KOPT-K1 (cell line): ENCODE results near the gene COL25A1.
"Not testable (repeated sequence)": the region's sequence is repeated elsewhere in the genome, so short reads cannot be mapped to it uniquely, and the experiment has no call there.

Experiments used
- H3K27ac ChIP-seq: fragments of 200-600 bp; sonication (generic); 2 replicates; pipeline ENCODE4 v1.5.1; 2016; ENCODE audit warnings: antibody characterized with exemption, mild to moderate bottlenecking, low read depth, low read length; ENCODE audit not compliant: poor library complexity, severe bottlenecking
- H3K36me3 ChIP-seq: fragments of 200-600 bp; sonication (generic); 2 replicates; pipeline ENCODE4 v1.5.1; 2017; ENCODE audit warnings: antibody characterized with exemption, mild to moderate bottlenecking, low read length, moderate library complexity; ENCODE audit not compliant: insufficient read depth
- H3K9me3 ChIP-seq: fragments of 200-600 bp; sonication (generic); 2 replicates; pipeline ENCODE4 v1.5.1; 2017; ENCODE audit warnings: antibody characterized with exemption, low read length, mild to moderate bottlenecking; ENCODE audit not compliant: insufficient read depth, poor library complexity, severe bottlenecking

The COL25A1 gene

DNA sequence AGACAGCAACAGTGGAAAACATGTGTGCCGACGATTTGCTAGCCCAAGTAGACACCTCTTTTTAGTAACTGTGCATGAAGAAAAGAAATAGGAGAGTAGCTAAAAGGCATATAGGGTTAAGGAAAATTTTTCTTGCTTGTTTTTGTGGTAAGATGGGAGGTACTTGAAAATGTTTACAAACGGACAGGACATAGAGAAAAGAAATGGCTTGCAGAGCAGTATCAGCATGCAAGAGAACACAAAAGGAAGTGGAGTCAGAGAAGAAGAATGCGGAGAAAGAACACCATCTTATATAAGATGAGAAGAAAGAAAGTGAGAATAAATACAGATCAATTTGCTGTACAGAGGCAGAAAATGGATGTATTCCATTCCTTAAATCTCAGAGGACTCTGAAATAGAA lies 275.9 kb downstream of the COL25A1 start:
- Histone ChIP-seq H3K36me3 (no peaks in the 10 kb centered on the region), H3K9me3 (peaks cover 9% of the 10 kb centered on the region), H3K27ac (no peak overlapping the region)

DNA sequence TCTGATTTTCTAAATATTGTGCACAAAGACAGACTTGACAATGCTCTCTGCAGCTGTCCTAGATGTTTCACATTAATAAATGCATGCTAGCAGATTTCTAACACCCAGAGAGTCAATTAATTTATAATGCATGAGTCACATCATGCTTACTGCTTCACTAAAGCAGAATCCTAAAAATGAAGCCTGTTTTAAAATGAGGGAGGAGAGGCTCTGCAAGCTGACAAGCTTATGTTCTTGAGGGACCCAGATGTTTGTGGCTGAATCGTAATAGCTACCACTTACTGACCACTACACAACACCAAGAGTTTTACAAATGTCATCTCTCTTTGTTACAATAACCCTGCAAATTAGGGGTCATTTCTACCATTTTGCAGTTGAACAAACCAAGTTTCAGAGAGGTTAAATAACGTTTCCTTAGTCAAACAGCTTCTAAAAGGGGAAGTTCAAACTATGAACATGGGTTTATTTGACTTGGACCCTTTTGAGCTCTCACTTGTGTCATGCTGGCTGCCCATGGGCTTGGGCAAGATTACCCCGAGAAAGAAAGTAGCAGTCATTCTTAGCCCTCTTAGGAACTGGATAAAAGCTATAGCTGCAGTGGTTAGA lies 276.9 kb downstream of the COL25A1 start:
- no peaks in the 10 kb centered on the region for H3K36me3 ChIP-seq

GRCh38 chr4:109022961-109023360 lies 279.5 kb downstream of the COL25A1 start:
- Histone ChIP-seq H3K27ac (no peak overlapping the region), H3K36me3 (no peaks in the 10 kb centered on the region), H3K9me3 (peaks cover 17% of the 10 kb centered on the region)

More for the DNA sequence above, 276.9 kb downstream of the COL25A1 start:
- Histone ChIP-seq H3K9me3 (peaks cover 17% of the 10 kb centered on the region), H3K27ac (no peak overlapping the region)

DNA sequence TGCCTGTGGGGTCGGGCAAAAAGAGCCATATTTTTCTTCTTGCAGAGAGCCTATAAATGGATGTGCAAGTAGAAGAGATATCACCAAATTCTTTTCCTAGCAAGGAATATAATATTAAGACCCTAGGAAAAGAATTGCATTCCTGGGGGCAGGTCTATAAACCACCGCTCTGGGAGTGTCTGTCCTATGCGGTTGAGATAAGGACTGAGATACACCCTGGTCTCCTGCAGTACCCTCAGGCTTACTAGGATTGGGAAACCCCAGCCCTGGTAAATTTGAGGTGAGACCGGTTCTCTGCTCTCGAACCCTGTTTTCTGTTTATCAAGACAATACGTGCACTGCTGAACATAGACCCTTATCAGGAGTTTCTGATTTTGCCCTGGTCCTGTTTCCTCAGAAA lies 280.8 kb downstream of the COL25A1 start:
- H3K36me3 ChIP-seq, H3K27ac ChIP-seq: not testable (repeated sequence)
- H3K9me3 ChIP-seq = peaks cover 25% of the 10 kb centered on the region

DNA sequence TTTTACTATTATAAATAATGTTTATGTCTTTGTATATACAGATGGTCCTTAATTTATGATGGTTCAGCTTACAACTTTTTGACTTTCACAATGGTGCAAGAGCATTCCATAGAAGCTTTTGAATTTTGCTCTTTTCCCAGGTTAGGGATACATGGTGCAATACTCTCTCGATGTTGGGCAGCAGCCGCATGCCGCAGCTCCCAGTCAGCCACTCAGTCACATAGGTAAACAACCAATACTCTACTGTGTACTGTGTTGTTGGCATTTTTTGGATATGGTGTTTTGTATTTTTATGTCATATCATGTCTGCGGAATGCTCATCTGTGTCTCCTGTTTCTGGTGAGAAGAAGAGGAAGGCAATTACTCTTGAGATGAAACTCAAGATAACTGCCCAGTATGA lies 281.6 kb downstream of the COL25A1 start:
- no peaks in the 10 kb centered on the region for H3K36me3 ChIP-seq
- H3K9me3 ChIP-seq = peaks cover 31% of the 10 kb centered on the region
- H3K27ac ChIP-seq = no peak overlapping the region

DNA sequence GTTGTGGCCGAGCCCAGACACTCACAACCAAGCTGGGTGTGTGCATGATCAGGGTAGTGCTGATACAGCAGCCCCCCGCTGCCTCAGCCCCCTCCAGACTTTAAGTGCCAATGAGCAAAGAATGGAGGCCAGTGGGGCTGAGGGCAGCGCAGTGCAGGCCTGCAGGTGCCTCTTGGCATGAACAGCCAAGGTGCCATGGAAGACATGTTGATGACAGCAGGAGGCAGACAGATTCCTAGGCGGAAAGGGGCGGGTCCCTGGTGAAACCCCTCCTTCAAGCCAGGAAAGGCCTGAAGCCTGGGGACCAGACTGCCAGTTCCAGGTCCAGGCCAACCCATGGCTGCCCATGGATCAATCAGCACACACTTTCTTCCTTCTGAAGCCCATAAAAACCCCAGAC lies 286.3 kb downstream of the COL25A1 start:
- peaks cover 18% of the 10 kb centered on the region for H3K9me3 ChIP-seq
- no peaks in the 10 kb centered on the region for H3K36me3 ChIP-seq
- no peak overlapping the region for H3K27ac ChIP-seq

GRCh38 chr4:109015413-109015810 lies 287.0 kb downstream of the COL25A1 start:
- Histone ChIP-seq H3K27ac (no peak overlapping the region), H3K9me3 (peaks cover 13% of the 10 kb centered on the region), H3K36me3 (no peaks in the 10 kb centered on the region)

DNA sequence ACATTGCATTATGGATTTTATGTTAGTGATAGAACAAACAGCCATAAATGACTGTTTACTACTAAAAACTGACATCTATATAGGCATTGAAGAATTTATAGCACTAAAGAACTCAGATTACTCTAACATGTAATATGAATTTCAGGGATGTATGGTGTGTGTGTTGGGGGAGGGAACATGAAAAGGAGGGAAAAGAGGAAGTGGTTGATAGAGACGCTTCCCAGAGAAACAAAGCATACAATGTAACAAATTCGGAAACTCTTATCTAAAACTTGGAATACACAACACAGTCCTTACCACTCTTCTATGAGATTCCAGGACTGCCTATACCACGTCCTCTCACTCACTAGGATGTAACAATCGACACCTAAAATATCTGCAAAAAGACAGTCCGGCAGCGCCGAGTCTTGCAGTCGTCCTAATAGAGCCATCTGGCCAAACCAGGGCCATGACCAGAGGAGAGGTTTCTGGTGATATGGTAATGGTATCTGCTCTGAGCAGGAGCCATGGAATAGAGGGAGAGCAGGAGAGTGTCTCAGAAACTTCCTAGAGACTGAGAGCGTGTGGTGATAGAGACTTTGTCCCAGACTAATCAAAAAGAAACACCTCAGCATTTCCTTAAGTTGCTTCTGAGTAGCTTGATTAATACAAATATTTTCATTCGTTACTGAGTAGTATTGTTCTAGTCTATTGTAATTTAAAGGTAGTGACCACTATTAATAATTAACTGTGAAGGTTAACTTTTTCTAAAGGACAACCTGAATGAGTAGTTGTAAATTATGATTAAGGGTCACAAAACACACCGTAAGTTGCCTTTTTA lies 287.7 kb downstream of the COL25A1 start:
- no peak overlapping the region for H3K27ac ChIP-seq
- peaks cover 13% of the 10 kb centered on the region for H3K9me3 ChIP-seq
- H3K36me3 ChIP-seq = no peaks in the 10 kb centered on the region

- Histone ChIP-seq H3K9me3 (peaks cover 13% of the 10 kb centered on the region), H3K27ac (no peak overlapping the region)
These were observed 290.1 kb downstream of the COL25A1 start for GRCh38 chr4:109012286-109012880.

DNA sequence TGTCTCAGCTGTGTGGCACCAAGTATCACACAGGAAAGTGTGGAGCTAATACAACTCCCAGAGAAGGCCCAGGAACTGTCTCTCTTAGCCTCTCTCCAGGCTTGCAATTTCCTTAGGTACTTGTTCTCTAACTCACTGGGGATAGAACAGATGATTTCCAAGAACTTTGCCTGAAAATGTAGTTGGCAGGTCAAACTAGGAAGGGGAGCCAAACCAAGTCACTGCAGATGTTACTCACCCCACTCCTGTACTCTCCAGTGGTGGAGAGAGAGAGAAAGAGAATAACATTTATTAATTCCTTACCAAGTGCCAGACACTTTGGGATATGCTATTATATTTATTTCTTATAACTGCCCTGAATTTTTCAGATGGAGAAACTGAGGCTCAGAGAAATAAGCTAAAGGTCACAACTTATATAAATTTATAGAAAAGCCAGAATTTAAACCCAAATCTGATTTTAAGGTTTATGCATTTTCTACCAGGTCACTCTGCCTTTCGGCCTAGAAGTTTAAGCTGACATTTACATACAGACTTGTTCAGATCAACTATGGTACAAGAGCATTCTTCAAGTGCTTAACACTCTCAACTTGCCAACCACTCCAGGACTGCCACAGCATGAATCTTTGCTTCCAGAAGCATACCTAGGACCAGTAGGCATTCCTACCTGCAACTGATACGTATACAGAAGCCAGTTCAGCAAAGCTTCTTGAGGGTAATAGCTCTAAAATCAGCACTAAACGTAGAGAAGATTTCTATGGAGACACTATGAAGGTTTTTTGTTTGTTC lies 291.0 kb downstream of the COL25A1 start:
- Histone ChIP-seq H3K27ac (no peak overlapping the region), H3K9me3 (peaks cover 4% of the 10 kb centered on the region), H3K36me3 (no peaks in the 10 kb centered on the region)

More at GRCh38 chr4:109012286-109012880, 290.1 kb downstream of the COL25A1 start:
- no peaks in the 10 kb centered on the region for H3K36me3 ChIP-seq

GRCh38 chr4:109010521-109010920 lies 291.9 kb downstream of the COL25A1 start:
- Histone ChIP-seq H3K27ac (no peak overlapping the region), H3K9me3 (no peaks in the 10 kb centered on the region), H3K36me3 (no peaks in the 10 kb centered on the region)

DNA sequence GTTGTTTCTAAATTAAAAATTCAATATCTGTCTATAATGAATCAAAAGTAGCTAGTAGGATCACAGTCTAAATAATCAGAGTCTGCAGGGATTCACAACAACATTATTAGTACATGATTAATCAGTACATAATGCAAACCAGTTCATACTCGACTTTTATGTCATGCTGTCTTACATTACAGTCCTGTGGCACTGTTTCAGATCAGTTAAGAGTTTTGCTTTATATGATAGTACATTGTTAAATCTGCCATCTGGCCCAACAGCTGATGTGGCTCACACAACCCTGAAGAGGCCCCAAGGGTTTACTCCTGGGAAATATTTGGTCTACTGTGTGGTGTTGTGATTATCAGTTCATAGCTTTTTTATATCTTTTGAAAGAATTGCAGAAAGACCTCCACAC lies 292.5 kb downstream of the COL25A1 start:
- Histone ChIP-seq H3K36me3 (no peaks in the 10 kb centered on the region), H3K27ac (no peak overlapping the region), H3K9me3 (no peaks in the 10 kb centered on the region)

DNA sequence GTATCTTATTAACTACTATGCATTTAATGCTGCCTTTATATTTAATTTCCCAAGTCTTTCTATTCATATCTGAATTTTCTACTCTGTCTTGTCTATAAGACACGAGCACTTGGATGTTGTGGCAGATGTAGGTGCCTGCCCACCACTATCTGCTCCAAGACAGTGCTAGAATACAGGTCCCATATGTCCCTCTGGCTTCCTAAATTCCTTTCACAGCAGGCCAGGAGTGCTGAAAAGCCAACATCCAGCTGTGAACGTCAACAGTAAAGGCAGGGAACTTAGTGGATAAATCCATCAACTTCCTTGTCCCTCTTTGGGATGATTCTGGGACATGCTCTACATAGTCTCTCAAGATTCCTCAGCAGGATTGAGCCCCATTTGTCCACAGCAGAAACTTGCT lies 294.5 kb downstream of the COL25A1 start:
- H3K27ac ChIP-seq = no peak overlapping the region
- H3K36me3 ChIP-seq = no peaks in the 10 kb centered on the region
- H3K9me3 ChIP-seq = no peaks in the 10 kb centered on the region

- no peak overlapping the region for H3K27ac ChIP-seq
- H3K9me3 ChIP-seq = no peaks in the 10 kb centered on the region
- no peaks in the 10 kb centered on the region for H3K36me3 ChIP-seq
These were observed 296.9 kb downstream of the COL25A1 start for GRCh38 chr4:109005523-109005922.

DNA sequence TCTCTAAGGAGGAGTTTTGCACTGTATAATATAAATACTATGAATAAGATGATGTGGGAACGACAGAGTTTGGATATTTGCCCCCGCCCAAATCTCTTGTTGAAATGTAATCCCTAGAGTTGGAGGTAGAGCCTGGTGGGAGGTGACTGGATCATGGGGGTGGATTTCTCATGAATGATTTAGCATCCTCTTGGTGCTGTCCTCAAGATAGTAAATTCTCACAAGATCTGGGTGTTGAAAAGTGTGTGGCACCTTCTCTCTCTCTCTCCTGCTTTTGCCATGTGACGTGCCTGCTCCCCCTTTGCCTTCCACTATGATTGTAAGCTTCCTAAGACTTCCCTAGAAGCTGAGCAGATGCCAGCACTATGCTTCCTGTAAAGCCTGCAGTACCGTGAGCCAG lies 298.0 kb downstream of the COL25A1 start:
- no peak overlapping the region for H3K27ac ChIP-seq
- no peaks in the 10 kb centered on the region for H3K9me3 ChIP-seq
- H3K36me3 ChIP-seq = no peaks in the 10 kb centered on the region
